Middle frontal gyrus (tissue), 1 donor: Measurements from ENCODE around the gene GPR135.
"Not testable (repeated sequence)": the region's sequence is repeated elsewhere in the genome, so short reads cannot be mapped to it uniquely, and the experiment has no call there.

Experiments
- DNase-seq: peaks from one replicate; pipeline ENCODE4 v3.0.0-alpha.2; 2015; ENCODE audit warnings: low spot score; ENCODE audit errors: extremely low spot score

The GPR135 gene

DNA sequence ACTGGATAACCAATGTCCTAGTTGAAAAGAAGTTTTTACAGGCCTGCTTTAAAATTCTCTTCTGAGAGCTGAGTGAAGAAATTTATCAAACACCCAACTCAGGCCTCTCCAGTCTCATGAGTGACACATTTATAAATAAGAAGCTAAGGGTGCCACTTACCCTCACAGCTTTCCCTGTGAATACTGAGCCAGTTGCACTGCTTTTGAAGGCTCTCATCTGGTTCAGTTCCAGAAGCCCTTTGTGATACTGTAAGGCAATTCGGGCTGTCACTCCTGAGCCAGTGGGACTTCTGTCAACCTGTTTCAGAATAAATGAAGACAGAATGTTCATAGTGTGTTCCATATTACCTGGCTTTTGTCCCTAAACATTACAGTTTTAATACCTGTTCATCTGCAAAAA lies 10.5 kb upstream of the GPR135 start:
- no peak for DNase-seq

DNA sequence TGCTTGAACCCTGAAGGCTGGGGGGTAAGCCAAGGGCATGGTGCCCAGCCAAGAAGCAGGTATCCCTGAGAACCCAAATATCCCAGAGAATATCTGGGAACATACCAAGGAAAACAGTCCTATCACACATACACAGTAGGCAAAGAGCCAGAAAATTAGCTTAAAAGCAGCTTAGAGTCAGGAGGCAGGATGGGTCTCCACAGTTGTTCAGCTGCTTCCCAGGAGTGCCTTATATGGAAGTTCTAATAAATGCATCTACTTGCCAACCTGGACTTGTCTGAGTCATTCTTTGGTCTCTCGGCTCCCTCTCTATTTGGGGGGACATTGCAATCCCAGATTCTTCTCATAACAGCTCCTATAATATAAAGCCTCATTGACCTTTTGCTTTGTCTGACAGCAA lies 9.0 kb upstream of the GPR135 start:
- DNase-seq: no peak

DNA sequence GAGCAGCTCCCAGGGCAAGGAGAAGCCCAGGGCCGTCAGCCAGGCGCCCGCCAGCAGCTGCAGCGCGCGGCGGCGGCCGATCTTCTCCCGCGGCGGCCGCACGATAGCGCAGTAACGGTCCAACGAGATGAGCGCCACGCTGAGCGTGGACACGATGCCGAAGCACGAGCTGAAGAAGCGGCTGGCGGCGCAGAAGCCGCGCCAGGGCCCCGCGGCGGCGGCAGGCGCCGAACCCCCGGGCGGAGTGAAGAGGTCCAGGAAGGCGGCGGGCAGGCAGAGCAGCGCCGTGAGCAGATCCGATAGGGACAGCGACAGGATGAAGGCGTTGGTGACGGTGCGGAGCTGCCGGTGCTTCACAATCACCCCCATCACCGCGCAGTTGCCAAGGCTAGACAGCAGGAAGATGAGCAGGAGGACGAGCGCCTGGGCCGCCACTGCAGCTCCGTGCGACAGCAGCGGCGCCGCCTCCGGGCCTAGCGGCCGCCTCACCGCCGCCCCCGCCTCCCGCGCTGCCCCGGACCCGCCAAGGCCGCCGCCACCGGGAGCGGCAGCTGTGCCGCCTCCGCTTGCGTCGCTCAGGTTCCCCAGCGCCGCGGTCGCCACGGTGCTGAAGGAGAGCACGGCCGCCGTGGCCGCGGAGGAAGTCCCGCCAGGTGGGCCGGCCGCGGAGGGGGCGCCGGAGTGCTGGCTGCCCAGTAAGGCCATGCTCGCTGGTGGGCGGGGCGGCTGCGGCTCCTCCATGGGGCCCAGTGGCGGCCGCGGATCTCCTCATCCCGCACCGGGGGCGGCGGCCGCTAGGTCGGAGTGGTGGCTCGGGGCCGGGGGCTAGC lies 479 bp downstream of the GPR135 start:
- no peak for DNase-seq

DNA sequence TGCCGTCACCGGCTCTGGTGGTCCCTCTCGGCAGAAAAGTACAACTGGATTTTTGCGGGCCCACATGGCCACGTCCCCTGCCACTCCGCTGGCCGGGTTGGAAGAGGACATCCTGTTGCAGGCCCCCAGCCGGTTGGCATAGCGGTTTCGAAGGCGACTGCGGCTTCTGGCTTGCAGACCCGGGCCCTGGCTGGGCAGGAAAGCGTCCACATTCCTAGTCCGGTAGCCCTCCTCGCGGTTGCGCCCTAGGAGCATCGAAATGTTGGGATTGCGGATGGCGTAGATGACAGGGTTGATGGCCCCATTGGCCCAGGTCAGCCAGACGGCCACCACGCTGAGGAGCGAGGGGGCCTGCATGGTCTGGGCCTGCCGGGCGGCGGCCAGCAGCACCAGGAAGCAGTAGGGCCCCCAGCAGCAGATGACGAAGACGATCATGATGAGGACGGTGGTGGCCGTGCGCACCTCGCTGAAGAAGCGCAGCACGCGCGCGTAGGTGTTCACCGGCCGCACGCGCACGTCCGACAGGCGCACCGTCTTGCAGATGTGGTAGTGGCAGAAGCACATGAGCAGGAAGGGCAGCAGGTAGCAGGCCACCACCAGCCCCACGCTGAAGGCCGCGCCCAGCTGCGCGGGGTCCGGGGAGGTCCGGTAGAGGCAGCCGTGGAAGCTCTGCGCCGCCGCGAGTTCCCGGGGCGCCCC lies 1.2 kb downstream of the GPR135 start:
- DNase-seq: no peak

DNA sequence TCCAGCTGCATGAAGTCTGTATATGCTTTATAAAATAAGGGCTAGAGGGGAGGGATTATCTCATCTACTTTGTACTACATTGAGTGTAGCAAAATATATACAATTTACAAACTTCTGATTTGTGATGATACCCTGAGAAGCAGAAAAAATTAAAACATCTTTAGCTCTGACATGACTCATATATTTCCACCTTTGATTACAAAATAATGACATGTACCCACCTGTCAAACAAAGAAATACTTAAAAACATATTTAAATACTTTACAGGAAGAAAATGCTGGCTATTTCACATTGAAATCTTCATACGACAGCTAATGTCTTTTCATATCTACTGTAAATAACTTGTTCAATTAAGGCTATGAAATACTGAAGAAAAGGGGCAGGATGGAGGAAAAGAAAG lies 3.3 kb downstream of the GPR135 start:
- no peak for DNase-seq

DNA sequence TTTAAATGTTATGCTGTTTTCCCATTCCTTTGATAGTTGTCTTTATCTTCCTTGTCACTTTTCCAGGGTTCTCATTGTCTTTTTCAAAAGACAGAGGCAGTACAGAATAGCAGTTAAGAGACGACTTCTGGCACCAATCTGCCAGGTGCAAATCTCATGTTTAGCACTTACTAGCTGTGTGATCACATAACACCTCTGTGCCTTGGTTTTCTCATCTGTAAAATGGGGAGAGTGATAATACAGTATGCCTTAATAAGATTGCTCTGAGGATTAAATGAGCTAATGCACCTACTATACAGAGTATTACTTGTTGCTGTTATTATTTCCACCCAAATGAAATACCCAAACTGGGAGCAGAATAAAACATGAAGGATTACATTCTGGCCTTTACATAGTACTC lies 4.8 kb downstream of the GPR135 start:
- no peak for DNase-seq

DNA sequence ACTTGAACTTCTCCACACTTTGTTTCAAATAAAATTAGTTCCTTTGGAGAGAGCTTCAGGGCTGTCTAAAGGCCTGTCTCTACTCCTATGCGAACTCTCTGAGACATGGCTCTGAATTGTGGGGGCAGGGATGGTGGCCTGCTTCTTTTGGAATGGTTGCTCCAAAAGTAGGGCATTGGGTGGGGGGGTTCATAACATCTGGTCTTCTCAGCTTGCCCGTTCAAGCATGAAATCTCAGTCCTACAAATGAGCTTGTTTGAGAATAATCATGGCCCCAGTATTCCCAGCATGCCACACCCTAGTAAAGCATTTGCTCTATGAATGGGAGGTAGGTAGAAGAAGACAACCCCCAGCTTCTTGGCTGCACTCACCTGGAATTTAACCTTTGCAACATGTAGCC lies 6.7 kb downstream of the GPR135 start:
- no peak for DNase-seq

DNA sequence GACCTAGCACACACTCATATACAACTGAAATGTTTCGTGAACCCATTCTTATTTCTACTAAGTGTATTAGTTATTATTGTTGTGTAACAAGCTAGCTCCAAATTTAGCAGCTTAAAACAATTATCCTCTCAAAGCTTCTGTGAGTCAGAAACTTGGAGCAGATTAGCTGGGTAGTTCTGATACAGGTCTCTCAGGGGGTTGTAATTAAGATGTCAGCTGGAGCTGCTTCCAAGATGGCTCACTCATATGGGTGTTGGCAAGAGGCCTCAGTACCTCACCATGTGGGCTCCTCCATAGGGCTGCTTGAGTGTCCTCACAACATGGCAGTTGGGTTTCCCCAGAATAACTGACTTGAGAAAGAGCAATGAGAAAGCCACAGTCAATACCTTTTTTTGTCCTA lies 9.8 kb downstream of the GPR135 start:
- DNase-seq: no peak

DNA sequence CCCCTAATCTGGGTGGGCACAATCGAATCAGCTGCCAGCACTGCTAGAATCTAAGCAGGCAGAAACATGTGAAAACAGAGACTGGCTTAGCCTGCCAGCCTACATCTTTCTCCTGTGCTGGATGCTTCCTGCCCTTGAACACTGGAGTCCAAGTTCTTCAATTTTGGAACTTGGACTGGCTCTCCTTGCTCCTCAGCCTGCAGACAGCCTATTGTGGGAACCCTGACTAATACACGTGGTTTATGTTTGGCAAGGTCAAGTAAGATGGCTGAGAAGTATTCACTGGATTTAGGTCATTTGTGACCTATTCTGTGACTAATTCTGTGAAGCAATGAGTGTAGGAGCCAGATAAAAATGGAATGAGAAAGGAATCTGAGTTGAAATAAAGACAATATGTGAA lies 11.0 kb downstream of the GPR135 start:
- DNase-seq: no peak

DNA sequence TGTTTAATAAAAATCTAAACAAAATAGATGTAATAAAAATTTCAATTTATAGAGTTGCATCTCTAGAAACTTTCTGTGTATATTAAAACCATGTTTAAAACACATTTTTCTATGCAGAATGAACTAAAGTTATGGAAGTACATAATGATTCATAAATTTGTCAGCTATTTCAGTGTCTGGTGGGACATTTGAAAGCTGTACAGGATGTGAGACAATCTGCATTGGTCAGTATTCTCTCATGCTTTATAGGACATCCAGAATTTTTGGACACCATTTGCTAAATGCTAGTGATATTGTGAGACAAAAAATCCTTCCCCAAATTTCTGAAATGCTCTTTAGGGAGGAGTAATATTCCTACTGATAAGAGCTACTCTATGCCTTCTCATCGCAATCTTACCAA lies 13.3 kb downstream of the GPR135 start:
- no peak for DNase-seq

DNA sequence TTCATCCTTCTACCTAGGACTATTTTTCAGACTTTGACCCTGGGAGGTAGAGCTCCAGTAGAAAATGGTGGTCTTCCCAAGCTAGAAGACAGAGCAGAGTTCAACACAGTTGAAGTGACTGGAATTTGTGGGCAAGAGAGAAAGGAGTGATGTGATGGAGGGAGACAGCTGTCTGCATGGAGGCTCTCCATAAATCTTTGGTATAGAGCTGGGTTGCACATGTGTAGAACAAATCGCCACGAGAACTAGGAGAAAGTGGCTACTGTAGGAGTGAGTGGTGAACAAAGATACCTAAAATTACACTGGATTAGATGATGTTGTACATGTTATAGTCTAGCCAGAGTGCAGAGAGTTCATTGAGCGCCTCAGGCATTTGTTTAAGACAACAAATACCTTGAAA lies 14.5 kb downstream of the GPR135 start:
- DNase-seq: no peak

DNA sequence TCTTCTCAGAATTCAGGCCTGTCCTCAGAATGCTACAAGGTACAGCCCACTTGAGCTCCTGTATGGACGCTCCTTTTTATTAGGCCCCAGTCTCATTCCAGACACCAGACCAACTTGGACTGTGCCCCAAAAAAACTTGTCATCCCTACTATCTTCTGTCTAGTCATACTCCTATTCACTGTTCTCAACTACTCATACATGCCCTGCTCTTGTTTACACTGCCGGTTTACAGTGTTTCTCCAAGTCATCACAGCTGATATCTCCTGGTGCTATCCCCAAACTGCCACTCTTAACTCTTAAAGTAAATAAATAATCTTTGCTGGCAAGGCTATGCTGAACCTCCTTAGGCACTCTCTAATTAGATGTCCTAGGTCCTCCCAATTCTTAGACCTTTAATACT lies 16.5 kb downstream of the GPR135 start:
- not testable (repeated sequence) for DNase-seq

DNA sequence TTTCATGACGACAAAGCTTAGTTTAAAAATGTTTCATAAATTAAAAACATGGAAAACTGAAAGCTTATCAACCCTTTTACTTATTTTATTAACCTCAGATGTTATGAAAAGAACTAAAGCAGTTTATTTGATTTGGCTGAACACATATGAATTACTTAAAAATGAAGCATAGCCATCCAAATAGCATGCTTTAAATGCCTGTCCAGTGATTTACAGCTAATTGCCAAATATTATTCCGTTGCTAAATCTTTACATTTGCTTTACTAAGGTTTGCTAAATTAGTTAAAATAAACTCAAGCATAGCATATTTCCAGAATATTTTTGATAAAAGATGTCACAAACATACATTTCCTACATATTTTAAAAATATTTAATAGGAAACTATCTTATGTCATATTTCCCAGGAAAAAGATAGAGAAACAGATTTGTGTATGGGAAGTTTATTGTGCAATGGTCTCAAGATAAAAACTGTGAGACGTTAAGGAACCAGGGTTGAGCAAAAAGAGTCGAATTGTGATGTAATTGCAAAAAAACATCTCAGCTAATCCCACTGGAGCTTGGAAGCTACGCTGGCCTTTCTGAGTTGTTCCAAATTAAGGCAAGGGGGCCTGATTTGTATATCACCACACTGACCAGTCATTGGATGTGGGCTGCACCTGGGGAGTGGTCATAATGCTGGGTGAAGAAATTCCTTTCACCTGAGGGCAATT lies 25.8 kb downstream of the GPR135 start:
- DNase-seq: no peak

DNA sequence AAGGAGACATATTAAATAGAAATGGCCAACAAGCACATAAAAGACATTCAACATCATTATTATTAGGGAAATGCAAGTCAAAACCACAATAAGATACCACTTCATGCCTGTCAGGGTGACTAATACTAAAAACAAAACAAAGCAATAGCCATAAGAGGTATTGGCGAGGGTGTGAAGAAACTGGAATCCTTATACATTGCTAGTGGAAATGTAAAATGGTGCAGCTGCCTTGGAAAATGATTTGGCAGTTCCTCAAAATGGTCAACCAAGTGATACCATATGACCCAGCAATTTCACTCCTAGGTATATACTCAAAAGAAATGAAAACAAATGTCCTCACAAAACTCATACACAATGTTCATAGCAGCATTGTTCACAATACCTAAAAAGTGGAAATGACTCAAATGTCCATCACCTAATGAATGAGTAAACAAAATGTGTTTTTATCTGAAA lies 27.0 kb downstream of the GPR135 start:
- no peak for DNase-seq

DNA sequence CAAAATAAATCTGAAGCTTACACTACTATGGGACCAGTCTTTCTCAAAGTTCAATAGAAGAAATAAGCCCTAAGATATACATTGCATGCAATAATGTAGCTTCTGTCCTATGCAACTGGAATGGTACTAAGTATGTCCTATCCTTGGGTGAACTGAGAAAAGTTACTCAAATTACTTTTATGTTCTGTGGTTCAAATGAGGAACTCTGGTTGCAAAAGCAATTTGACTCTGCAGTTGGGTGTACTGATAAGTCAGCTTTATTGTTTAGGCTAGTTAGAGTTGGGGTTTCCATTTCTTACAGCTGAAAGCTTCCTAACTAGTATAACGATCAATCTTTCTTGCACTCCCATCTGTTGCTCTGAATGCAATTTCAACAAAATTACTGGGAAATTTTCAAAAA lies 29.2 kb downstream of the GPR135 start:
- no peak for DNase-seq

DNA sequence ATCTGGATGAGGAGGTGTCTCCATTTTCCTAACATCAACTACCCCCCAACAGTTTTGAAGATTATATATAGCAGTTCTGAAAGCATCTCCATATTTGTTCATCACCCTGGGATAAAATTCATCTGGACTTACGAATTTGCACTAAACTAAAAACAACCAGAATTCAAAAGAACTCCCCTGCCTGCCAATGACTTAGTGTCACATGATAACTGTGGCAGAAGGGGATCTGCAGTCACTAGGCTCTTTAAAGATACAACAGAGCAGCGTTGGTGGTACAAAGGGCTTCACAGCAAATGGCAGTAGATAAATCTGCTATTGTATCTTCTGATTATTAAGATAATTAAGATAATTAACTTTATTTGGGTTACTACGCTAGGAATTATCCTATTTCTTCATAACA lies 30.1 kb downstream of the GPR135 start:
- no peak for DNase-seq

DNA sequence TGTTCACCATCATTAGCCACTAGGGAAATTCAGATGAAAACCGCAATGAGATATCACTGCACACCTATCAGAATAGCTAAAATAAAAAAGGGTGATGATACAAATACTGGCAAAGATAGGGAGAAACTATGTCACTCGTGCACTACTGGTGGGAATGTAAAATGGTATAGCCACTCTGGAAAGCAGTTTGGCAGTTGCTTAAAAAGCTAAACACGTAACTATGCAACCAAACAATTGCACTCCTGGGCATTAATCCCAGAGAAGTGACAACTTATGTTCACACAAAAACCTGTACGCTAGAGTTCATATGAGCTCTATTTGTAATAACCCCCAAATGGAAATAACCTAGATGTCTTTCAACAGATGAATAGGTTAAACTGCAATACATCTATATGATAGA lies 35.4 kb downstream of the GPR135 start:
- DNase-seq: no peak

DNA sequence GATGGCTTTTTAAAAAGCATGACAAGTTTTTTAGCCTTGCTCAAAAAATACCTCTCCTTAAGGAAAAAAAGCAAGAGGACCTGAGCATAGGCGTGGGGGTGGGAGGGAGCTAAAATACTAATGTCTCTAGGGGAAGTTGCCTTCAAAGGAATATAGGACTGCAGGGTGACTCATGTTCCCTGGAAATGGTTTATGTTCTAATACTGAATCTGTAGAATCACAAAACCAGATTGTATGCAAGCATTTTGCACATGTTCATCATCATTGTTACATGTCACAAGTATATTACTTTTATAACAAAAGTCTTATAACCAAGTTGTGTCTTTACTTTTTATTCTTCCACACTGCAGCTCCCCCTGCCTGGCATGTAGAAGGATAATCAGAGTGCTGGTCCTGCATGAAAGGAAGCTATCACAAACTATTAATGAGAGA lies 36.6 kb downstream of the GPR135 start:
- no peak for DNase-seq

DNA sequence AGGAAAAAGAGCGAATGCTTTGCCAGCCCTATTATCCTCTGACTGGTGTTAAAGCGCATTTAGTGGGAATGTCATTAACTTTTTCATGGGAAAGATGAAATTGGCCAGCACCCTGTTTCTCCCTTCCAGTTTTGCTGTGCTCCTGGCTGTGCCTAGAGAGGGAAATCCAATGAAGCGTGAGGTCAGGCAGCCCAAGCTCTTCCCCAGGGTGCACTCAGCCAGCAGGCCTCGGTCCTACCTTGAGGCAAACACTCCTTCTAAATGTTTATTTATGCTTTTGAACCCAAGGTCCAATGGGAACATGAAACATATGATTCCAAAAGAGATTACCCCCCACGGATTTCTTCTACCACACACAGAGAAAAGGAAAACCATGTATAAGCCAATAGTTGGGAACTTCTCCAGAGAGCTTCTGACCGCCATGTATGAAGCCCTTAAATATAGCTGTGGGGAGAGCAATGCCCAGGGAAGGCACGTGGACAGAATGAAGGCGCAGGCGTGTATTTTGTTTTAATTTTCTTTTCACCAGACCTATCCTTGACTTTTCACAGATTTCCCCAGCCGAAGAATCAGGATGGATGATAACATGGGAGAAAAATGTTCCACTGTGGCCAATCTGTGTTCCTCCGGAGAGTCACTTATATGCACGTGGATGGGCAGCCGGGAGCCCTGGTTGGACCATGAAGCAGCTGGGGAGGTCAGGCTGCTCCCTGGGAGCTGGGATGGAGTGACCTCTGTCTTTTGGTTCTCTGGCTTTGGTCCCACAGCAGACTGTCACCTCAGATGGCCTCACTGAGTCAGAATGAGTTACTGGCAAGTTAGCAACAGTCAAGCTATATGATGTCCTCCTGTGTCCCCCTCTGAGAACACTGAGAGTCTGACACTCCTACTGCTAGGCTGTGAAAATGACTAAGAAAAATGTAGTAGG lies 37.3 kb downstream of the GPR135 start:
- no peak for DNase-seq

DNA sequence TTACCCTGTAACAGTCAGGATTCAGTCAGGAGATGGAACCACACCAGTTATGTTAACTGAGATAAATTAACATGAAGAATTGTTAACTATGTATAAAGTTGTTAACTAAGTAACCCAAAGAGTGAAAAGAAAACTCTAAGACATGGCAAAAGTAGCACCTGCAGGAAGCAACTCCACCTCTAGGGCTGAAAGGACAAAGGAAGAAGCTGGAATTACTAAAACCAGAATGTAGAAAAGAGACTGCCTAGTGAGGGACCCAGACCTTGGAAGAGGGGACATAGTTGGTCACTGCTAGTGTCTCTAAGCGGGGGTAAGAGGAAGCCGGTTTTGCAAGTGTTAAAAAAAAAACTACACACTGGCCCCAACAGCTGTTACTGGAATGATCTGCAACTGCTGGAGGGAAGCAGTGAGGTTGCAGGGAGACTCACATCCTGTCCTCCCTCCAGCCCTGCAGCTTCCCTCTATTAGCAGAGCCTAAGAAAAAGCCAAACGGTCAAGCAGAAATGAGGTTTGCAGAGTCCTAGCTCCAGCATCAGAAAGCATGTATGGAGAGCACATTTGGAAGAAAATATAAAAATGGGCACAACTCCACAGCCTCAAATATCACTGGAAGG lies 39.8 kb downstream of the GPR135 start:
- no peak for DNase-seq
